Bronchial epithelial cell (primary cell): Measurements from ENCODE around the gene DEK. TPM values are rescaled to one million over a fixed set of nuclear protein-coding genes. Genes with fewer than 3 reads are reported as not detected.
"Not testable (repeated sequence)": the region's sequence is repeated elsewhere in the genome, so short reads cannot be mapped to it uniquely, and the experiment has no call there.

Experiments
- DNase-seq: peaks from one replicate; pipeline ENCODE4 v3.0.0-alpha.2; 2010; ENCODE audit warnings: low read depth
- FAIRE-seq: peaks from 2 replicates; lab custom pipeline; 2011; peaks lifted over from hg19 to GRCh38; lab: Jason Lieb, UNC
- H3K27me3 ChIP-seq: 2 replicates; pipeline ENCODE4 v1.5.1; 2011; ENCODE audit warnings: low read length; ENCODE audit not compliant: control insufficient read depth, insufficient read depth
- H3K36me3 ChIP-seq: 2 replicates; pipeline ENCODE4 v1.5.1; 2011; ENCODE audit warnings: low read length; ENCODE audit not compliant: control insufficient read depth, insufficient read depth
- H3K4me3 ChIP-seq: 2 replicates; pipeline ENCODE4 v1.5.1; 2011; ENCODE audit warnings: mild to moderate bottlenecking, low read depth, low read length, control low read depth
- total RNA-seq: library from RNA; depleted of rRNA; stranded (reverse); fragments of >200 nt; gene quantifications from 2 replicates; pipeline ENCODE4 v1.2.1, GENCODE V29; 2014
- TF ChIP-seq, protein P1 (sequence below): IDR thresholded peaks from 2 replicates; pipeline ENCODE4 v1.5.1; 2011; ENCODE audit warnings: mild to moderate bottlenecking, moderate library complexity, low read length, control low read depth, inconsistent platforms; ENCODE audit not compliant: insufficient read depth, severe bottlenecking

DEK gene
- total RNA-seq, 1 donor from 2014 or later: 50.3 TPM

DNA sequence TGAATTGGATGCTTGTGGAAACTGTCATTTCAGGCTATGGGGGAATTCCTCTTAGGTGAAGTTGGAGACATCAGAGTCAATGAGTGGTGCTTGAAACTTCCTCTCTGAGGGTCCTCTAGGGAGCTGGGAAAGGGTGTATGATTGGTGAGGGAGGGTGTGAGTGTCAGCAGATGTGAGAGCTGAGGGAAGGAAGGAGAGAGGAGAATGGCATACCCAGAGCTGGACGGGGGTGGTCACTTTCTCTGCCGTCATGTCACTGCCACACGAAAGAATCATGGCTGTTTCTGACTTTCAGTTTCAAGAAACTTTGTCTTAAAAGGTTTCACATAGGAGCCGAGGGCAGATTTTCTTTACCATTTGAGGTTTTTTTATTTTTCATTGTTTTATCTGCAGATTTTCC, 50.3 kb downstream of the DEK start:
- TF ChIP-seq, protein P1, sequence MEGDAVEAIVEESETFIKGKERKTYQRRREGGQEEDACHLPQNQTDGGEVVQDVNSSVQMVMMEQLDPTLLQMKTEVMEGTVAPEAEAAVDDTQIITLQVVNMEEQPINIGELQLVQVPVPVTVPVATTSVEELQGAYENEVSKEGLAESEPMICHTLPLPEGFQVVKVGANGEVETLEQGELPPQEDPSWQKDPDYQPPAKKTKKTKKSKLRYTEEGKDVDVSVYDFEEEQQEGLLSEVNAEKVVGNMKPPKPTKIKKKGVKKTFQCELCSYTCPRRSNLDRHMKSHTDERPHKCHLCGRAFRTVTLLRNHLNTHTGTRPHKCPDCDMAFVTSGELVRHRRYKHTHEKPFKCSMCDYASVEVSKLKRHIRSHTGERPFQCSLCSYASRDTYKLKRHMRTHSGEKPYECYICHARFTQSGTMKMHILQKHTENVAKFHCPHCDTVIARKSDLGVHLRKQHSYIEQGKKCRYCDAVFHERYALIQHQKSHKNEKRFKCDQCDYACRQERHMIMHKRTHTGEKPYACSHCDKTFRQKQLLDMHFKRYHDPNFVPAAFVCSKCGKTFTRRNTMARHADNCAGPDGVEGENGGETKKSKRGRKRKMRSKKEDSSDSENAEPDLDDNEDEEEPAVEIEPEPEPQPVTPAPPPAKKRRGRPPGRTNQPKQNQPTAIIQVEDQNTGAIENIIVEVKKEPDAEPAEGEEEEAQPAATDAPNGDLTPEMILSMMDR: no peak
- H3K36me3 ChIP-seq: peaks cover 2% of the 10 kb centered on the region
- no peak for FAIRE-seq

GRCh38 chr6:18213439-18213838, 50.9 kb downstream of the DEK start:
- no peak for FAIRE-seq
- DNase-seq: no peak
- peaks cover 2% of the 10 kb centered on the region for H3K36me3 ChIP-seq
- H3K27me3 ChIP-seq: no peaks in the 10 kb centered on the region
- H3K4me3 ChIP-seq: no peak overlapping the region
- TF ChIP-seq, protein P1: no peak

More for the DNA sequence above, 50.3 kb downstream of the DEK start:
- no peak overlapping the region for H3K4me3 ChIP-seq
- H3K27me3 ChIP-seq: no peaks in the 10 kb centered on the region
- no peak for DNase-seq

DNA sequence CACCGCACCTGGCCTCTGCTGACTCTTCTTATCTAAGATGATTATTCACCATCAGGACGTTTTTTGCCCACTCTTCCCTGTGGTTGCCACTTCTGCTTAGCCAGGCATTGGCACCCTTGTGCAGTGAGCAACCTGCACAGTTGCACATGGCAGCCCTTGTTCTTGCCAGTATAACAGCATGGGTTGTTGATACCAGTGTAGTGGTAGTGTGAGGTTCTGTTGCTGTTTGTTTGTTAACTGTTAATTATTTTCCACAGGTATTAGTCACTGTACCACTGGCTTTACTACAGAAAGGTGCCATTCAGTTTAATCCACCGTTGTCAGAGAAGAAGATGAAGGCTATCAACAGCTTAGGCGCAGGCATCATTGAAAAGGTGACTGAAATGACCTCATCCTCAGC, 52.1 kb downstream of the DEK start:
- Histone ChIP-seq H3K27me3 (no peaks in the 10 kb centered on the region), H3K4me3 (no peak overlapping the region), H3K36me3 (peaks cover 3% of the 10 kb centered on the region)
- FAIRE-seq: no peak
- no peak for DNase-seq
- TF ChIP-seq, protein P1: no peak

GRCh38 chr6:18211338-18211737, 53.0 kb downstream of the DEK start:
- no peak overlapping the region for H3K4me3 ChIP-seq
- TF ChIP-seq, protein P1: no peak
- no peaks in the 10 kb centered on the region for H3K27me3 ChIP-seq
- DNase-seq (no peak), FAIRE-seq (no peak)
- peaks cover 5% of the 10 kb centered on the region for H3K36me3 ChIP-seq

DNA sequence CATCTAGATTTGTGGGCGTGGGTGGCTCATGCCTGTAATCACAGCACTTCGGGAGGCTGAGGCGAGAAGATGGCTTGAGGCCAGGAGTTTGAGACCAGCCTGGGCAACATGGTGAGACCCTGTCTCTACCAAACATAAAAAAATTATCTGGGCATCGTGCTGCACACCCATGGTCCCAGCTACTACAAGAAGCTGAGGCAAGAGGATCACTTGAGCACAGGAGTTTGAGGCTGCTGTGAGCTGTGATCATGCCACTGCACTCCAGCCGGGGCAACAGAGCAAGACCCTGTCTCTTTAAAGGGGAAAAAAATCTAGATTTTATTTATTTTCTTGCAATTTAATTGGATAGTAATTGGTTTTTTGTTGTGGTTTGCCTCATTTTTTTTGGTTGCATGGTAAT, 53.6 kb downstream of the DEK start:
- no peak for FAIRE-seq
- no peak for DNase-seq
- no peaks in the 10 kb centered on the region for H3K27me3 ChIP-seq
- TF ChIP-seq, protein P1: no peak
- no peak overlapping the region for H3K4me3 ChIP-seq
- H3K36me3 ChIP-seq: peaks cover 5% of the 10 kb centered on the region

- no peak overlapping the region for H3K4me3 ChIP-seq
- H3K36me3 ChIP-seq: peaks cover 4% of the 10 kb centered on the region
- DNase-seq (no peak), FAIRE-seq (no peak)
- TF ChIP-seq, protein P1: no peak
- no peaks in the 10 kb centered on the region for H3K27me3 ChIP-seq
These were observed 54.7 kb downstream of the DEK start for GRCh38 chr6:18209539-18210197.

GRCh38 chr6:18208778-18209177, 55.6 kb downstream of the DEK start:
- H3K27me3 ChIP-seq, H3K4me3 ChIP-seq, FAIRE-seq, DNase-seq, H3K36me3 ChIP-seq: not testable (repeated sequence)
